ENCODE data around the gene FBP2. TPM values are rescaled to one million over a fixed set of nuclear protein-coding genes. Genes with fewer than 3 reads are reported as not detected.
A peak's percentile ranks its signal among the peaks of the same experiment; 100 is the strongest.
"Not testable (repeated sequence)": the region's sequence is repeated elsewhere in the genome, so short reads cannot be mapped to it uniquely, and the experiment has no call there.

FBP2 gene
- total RNA-seq, 1 donor: not detected

- Histone ChIP-seq H2AFZ (ENCODE audit: low read length) (no peak overlapping the region), H3K79me2 (ENCODE audit: insufficient read depth, low read length) (no peaks in the 10 kb centered on the region), H3K36me3 (ENCODE audit: insufficient read depth, low read length) (no peaks in the 10 kb centered on the region), H3K9me3 (ENCODE audit: low read depth, low read length) (no peaks in the 10 kb centered on the region), H3K4me1 (ENCODE audit: insufficient read depth, low read length) (peaks cover under 1% of the 10 kb centered on the region), H4K20me1 (ENCODE audit: insufficient read depth, low read length) (no peaks in the 10 kb centered on the region), H3K27me3 (ENCODE audit: insufficient read depth, low read length) (peaks cover 4% of the 10 kb centered on the region), H3K4me2 (ENCODE audit: insufficient read depth, low read length) (no peak overlapping the region), H3K27ac (ENCODE audit: low read depth, low read length) (no peak overlapping the region), H3K4me3 (ENCODE audit: insufficient read depth, low read length) (no peak overlapping the region)
- DNase-seq (ENCODE audit: insufficient read length, low spot score, missing footprints): no peak
- TF ChIP-seq, protein P1, sequence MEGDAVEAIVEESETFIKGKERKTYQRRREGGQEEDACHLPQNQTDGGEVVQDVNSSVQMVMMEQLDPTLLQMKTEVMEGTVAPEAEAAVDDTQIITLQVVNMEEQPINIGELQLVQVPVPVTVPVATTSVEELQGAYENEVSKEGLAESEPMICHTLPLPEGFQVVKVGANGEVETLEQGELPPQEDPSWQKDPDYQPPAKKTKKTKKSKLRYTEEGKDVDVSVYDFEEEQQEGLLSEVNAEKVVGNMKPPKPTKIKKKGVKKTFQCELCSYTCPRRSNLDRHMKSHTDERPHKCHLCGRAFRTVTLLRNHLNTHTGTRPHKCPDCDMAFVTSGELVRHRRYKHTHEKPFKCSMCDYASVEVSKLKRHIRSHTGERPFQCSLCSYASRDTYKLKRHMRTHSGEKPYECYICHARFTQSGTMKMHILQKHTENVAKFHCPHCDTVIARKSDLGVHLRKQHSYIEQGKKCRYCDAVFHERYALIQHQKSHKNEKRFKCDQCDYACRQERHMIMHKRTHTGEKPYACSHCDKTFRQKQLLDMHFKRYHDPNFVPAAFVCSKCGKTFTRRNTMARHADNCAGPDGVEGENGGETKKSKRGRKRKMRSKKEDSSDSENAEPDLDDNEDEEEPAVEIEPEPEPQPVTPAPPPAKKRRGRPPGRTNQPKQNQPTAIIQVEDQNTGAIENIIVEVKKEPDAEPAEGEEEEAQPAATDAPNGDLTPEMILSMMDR (IDR thresholded peaks at IDR 0.05; ENCODE audit: extremely low read depth, low read depth, low read length): no peak
These were observed 1.7 kb downstream of the FBP2 start for GRCh38 chr9:94591876-94592275.

- not testable (repeated sequence) for H3K4me1 ChIP-seq (ENCODE audit: insufficient read depth, low read length); DNase-seq (ENCODE audit: insufficient read length, low spot score, missing footprints); H3K27me3 ChIP-seq (ENCODE audit: insufficient read depth, low read length); H3K36me3 ChIP-seq (ENCODE audit: insufficient read depth, low read length); H3K4me2 ChIP-seq (ENCODE audit: insufficient read depth, low read length); H3K27ac ChIP-seq (ENCODE audit: low read depth, low read length); H2AFZ ChIP-seq (ENCODE audit: low read length); H3K79me2 ChIP-seq (ENCODE audit: insufficient read depth, low read length); H4K20me1 ChIP-seq (ENCODE audit: insufficient read depth, low read length); H3K4me3 ChIP-seq (ENCODE audit: insufficient read depth, low read length); H3K9me3 ChIP-seq (ENCODE audit: low read depth, low read length)
These were observed 2.5 kb downstream of the FBP2 start for GRCh38 chr9:94591046-94591545.

DNA sequence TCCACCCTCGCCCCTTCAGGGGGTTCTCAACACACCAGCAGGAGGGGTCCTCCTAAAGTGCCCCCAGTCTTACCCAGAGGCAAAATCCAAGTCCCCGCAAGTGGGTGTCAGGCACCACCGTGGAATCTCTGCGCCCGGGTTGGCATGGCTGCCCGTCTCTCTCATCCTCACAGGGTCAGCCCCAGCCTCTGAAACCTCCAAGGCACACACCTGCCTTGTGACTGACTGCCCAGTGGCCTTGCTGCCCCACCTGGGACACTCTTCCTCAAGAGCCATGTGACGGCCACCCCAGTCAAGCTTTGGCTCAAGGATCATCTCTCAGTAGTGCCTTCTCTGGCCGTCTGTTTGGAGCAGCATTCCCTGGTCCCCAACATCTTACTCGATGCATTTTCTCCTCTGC, 4.9 kb downstream of the FBP2 start:
- Histone ChIP-seq H3K36me3 (ENCODE audit: insufficient read depth, low read length) (no peaks in the 10 kb centered on the region), H3K4me3 (ENCODE audit: insufficient read depth, low read length) (no peak overlapping the region), H3K9me3 (ENCODE audit: low read depth, low read length) (no peaks in the 10 kb centered on the region), H3K4me2 (ENCODE audit: insufficient read depth, low read length) (no peak overlapping the region), H3K4me1 (ENCODE audit: insufficient read depth, low read length) (peaks cover 6% of the 10 kb centered on the region), H3K79me2 (ENCODE audit: insufficient read depth, low read length) (no peaks in the 10 kb centered on the region), H3K27me3 (ENCODE audit: insufficient read depth, low read length) (peaks cover 8% of the 10 kb centered on the region), H2AFZ (ENCODE audit: low read length) (no peak overlapping the region), H4K20me1 (ENCODE audit: insufficient read depth, low read length) (no peaks in the 10 kb centered on the region), H3K27ac (ENCODE audit: low read depth, low read length) (no peak overlapping the region)
- DNase-seq (ENCODE audit: insufficient read length, low spot score, missing footprints): no peak
- TF ChIP-seq, protein P1 (IDR thresholded peaks at IDR 0.05; ENCODE audit: extremely low read depth, low read depth, low read length): no peak

- peaks cover 6% of the 10 kb centered on the region for H3K4me1 ChIP-seq (ENCODE audit: insufficient read depth, low read length)
- H3K9me3 ChIP-seq (ENCODE audit: low read depth, low read length): no peaks in the 10 kb centered on the region
- H2AFZ ChIP-seq (ENCODE audit: low read length): peak overlapping the region; percentile 85
- DNase-seq (ENCODE audit: insufficient read length, low spot score, missing footprints): peak; percentile 91
- peak overlapping the region; percentile 55 for H3K4me3 ChIP-seq (ENCODE audit: insufficient read depth, low read length)
- peaks cover 4% of the 10 kb centered on the region for H3K27me3 ChIP-seq (ENCODE audit: insufficient read depth, low read length)
- no peak overlapping the region for H3K27ac ChIP-seq (ENCODE audit: low read depth, low read length)
- no peaks in the 10 kb centered on the region for H3K36me3 ChIP-seq (ENCODE audit: insufficient read depth, low read length)
- no peaks in the 10 kb centered on the region for H4K20me1 ChIP-seq (ENCODE audit: insufficient read depth, low read length)
- TF ChIP-seq, protein P1 (IDR thresholded peaks at IDR 0.05; ENCODE audit: extremely low read depth, low read depth, low read length): no peak
- H3K79me2 ChIP-seq (ENCODE audit: insufficient read depth, low read length): no peaks in the 10 kb centered on the region
- peak overlapping the region; percentile 69 for H3K4me2 ChIP-seq (ENCODE audit: insufficient read depth, low read length)
These were observed 6.8 kb downstream of the FBP2 start for GRCh38 chr9:94586814-94587213.

All from osteoblast (primary cell).